ENCODE results near the gene DENND1A.

DNA sequence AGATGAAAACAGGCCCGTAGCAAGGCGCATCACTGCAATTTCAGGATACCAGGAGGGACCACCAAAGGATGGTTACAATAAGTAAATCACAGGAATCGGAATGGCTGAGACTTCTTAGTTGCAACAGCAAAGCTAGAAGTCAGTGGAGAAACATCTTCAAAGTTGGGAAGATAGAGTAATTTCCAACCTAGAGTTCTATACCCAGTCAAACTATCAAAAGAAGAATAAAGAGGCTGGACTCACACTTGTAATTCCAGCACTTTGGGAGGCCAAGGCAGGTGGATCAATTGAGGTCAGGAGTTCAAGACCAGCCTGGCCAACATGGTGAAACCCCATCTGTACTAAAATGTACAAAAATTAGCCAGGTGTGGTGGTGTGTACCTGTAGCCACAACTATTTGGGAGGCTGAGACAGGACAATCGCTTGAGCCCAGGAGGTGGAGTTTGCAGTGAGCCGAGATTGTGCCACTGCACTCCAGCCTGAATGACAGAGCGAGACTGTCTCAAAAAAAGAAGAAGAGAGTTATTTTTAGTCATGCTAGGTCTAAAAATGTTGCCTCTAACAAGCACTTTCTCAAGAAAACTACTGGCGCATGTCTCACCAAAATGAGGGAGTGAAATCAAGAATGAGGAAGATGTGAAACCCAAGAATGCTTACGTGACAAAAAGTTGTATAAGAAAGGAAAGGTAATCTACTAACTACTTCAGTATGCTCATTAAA is 267.7 kb downstream of the DENND1A start:
- TF ChIP-seq SUZ12 (IDR thresholded peaks at IDR 0.05; ENCODE audit: extremely low read depth, insufficient read depth, insufficient read length) (no peak), ZNF274 (IDR thresholded peaks at IDR 0.05; ENCODE audit: low read depth, low read length) (no peak)

Measured in NT2/D1 (cell line).